SJCRH30 (cell line): Measurements from ENCODE around the gene TNNI3K. TPM values are rescaled to one million over a fixed set of nuclear protein-coding genes. Genes with fewer than 3 reads are reported as not detected.
A peak's percentile ranks its signal among the peaks of the same experiment; 100 is the strongest.

Experiments
- DNase-seq, 2 experiments: peaks; one replicate each; pipeline ENCODE4 v3.0.0-alpha.2; 2015 to 2020
- H3K27ac ChIP-seq: fragments of 250-450 bp; sonication (Bioruptor Pico); 2 replicates; pipeline ENCODE4 v1.5.1; 2020; ENCODE audit warnings: mild to moderate bottlenecking, moderate library complexity
- H3K27me3 ChIP-seq: fragments of 250-450 bp; sonication (Bioruptor Pico); 2 replicates; pipeline ENCODE4 v1.5.1; 2020; ENCODE audit warnings: mild to moderate bottlenecking, moderate library complexity
- H3K36me3 ChIP-seq: fragments of 250-450 bp; sonication (Bioruptor Pico); 2 replicates; pipeline ENCODE4 v1.5.1; 2020; ENCODE audit warnings: mild to moderate bottlenecking, moderate library complexity
- H3K4me1 ChIP-seq: fragments of 250-450 bp; sonication (Bioruptor Pico); 2 replicates; pipeline ENCODE4 v1.5.1; 2020; ENCODE audit warnings: mild to moderate bottlenecking, moderate library complexity
- H3K4me3 ChIP-seq: fragments of 250-450 bp; sonication (Bioruptor Pico); 2 replicates; pipeline ENCODE4 v1.5.1; 2020; ENCODE audit warnings: mild to moderate bottlenecking, moderate library complexity
- H3K9me3 ChIP-seq: fragments of 250-450 bp; sonication (Bioruptor Pico); replicated peaks from 2 replicates; pipeline ENCODE4 v1.5.1; 2020; ENCODE audit warnings: mild to moderate bottlenecking, moderate library complexity
- total RNA-seq: library from RNA; depleted of rRNA; stranded (reverse); fragments of >200 nt; shearing (Covaris generic); gene quantifications from 2 replicates; pipeline ENCODE4 v1.2.3, GENCODE V29; 2014

The TNNI3K gene
- total RNA-seq, 1 experiment from 2014 or later: not detected

- Histone ChIP-seq H3K9me3 (0 out of 2 replicates have a peak, but pooled peaks cover 2% of the 10 kb centered on the region), H3K27ac (no peak overlapping the region), H3K4me1 (no peaks in the 10 kb centered on the region), H3K4me3 (no peak overlapping the region), H3K27me3 (no peaks in the 10 kb centered on the region), H3K36me3 (no peaks in the 10 kb centered on the region)
- DNase-seq: peak; percentile 44 to 76
Measured at GRCh38 chr1:74504125-74504932, 269.1 kb downstream of the TNNI3K start.

GRCh38 chr1:74504933-74505512 is 269.8 kb downstream of the TNNI3K start:
- Histone ChIP-seq H3K4me1 (no peaks in the 10 kb centered on the region), H3K36me3 (no peaks in the 10 kb centered on the region), H3K9me3 (0 out of 2 replicates have a peak, but pooled peaks cover 2% of the 10 kb centered on the region), H3K4me3 (no peak overlapping the region), H3K27me3 (no peaks in the 10 kb centered on the region), H3K27ac (no peak overlapping the region)
- DNase-seq: no peak

- no peaks in the 10 kb centered on the region for H3K27me3 ChIP-seq
- 0 out of 2 replicates have a peak, but pooled peaks cover 2% of the 10 kb centered on the region for H3K9me3 ChIP-seq
- H3K4me3 ChIP-seq: no peak overlapping the region
- no peaks in the 10 kb centered on the region for H3K36me3 ChIP-seq
- no peaks in the 10 kb centered on the region for H3K4me1 ChIP-seq
- no peak for DNase-seq
- H3K27ac ChIP-seq: no peak overlapping the region
Measured at GRCh38 chr1:74505928-74506710, 270.9 kb downstream of the TNNI3K start.

GRCh38 chr1:74508449-74508848 is 273.3 kb downstream of the TNNI3K start:
- H3K9me3 ChIP-seq: no peaks in the 10 kb centered on the region
- H3K36me3 ChIP-seq: no peaks in the 10 kb centered on the region
- H3K27me3 ChIP-seq: no peaks in the 10 kb centered on the region
- DNase-seq: no peak
- no peak overlapping the region for H3K27ac ChIP-seq
- no peaks in the 10 kb centered on the region for H3K4me1 ChIP-seq
- no peak overlapping the region for H3K4me3 ChIP-seq

GRCh38 chr1:74512170-74512915 is 277.2 kb downstream of the TNNI3K start, which contains the start of gene LRRC53:
Gene LRRC53, minus strand, starts transcription at chr1:74512611. Its CDS starts 29,262 bp downstream, at chr1:74483349.
- no peaks in the 10 kb centered on the region for H3K27me3 ChIP-seq
- no peak within 1 kb of the TSS for H3K27ac ChIP-seq
- DNase-seq: no peak
- H3K4me3 ChIP-seq: no peak within 1 kb of the TSS
- H3K36me3 ChIP-seq: no peaks in the 10 kb centered on the region
- H3K4me1 ChIP-seq: no peaks in the 10 kb centered on the region
- H3K9me3 ChIP-seq: no peaks in the 10 kb centered on the region

- no peak overlapping the region for H3K4me3 ChIP-seq
- no peaks in the 10 kb centered on the region for H3K27me3 ChIP-seq
- no peaks in the 10 kb centered on the region for H3K9me3 ChIP-seq
- no peaks in the 10 kb centered on the region for H3K4me1 ChIP-seq
- H3K36me3 ChIP-seq: no peaks in the 10 kb centered on the region
- H3K27ac ChIP-seq: no peak overlapping the region
- no peak for DNase-seq
Measured at GRCh38 chr1:74513411-74514300, 278.5 kb downstream of the TNNI3K start.

GRCh38 chr1:74517599-74518051 is 282.4 kb downstream of the TNNI3K start:
- no peak overlapping the region for H3K27ac ChIP-seq
- H3K27me3 ChIP-seq: no peaks in the 10 kb centered on the region
- H3K4me1 ChIP-seq: peaks cover 9% of the 10 kb centered on the region
- H3K9me3 ChIP-seq: no peaks in the 10 kb centered on the region
- no peaks in the 10 kb centered on the region for H3K36me3 ChIP-seq
- DNase-seq: no peak
- H3K4me3 ChIP-seq: no peak overlapping the region

GRCh38 chr1:74522148-74522547 is 287.0 kb downstream of the TNNI3K start:
- H3K4me3 ChIP-seq: no peak overlapping the region
- no peak overlapping the region for H3K27ac ChIP-seq
- H3K36me3 ChIP-seq: no peaks in the 10 kb centered on the region
- no peaks in the 10 kb centered on the region for H3K27me3 ChIP-seq
- peak; percentile 43 to 64 for DNase-seq
- peaks cover 10% of the 10 kb centered on the region for H3K4me1 ChIP-seq
- H3K9me3 ChIP-seq: no peaks in the 10 kb centered on the region

- H3K4me3 ChIP-seq: no peak overlapping the region
- H3K27me3 ChIP-seq: no peaks in the 10 kb centered on the region
- H3K9me3 ChIP-seq: no peaks in the 10 kb centered on the region
- H3K36me3 ChIP-seq: no peaks in the 10 kb centered on the region
- no peak overlapping the region for H3K27ac ChIP-seq
- peaks cover 10% of the 10 kb centered on the region for H3K4me1 ChIP-seq
- DNase-seq: no peak
Measured at GRCh38 chr1:74523873-74524480, 288.8 kb downstream of the TNNI3K start.

- Histone ChIP-seq H3K4me3 (no peak overlapping the region), H3K36me3 (no peaks in the 10 kb centered on the region), H3K4me1 (peaks cover 8% of the 10 kb centered on the region), H3K9me3 (no peaks in the 10 kb centered on the region), H3K27ac (no peak overlapping the region), H3K27me3 (no peaks in the 10 kb centered on the region)
- DNase-seq: no peak
Measured at GRCh38 chr1:74526708-74527107, 291.5 kb downstream of the TNNI3K start.

GRCh38 chr1:74528123-74528522 is 292.9 kb downstream of the TNNI3K start:
- no peak overlapping the region for H3K4me3 ChIP-seq
- no peaks in the 10 kb centered on the region for H3K36me3 ChIP-seq
- H3K27ac ChIP-seq: no peak overlapping the region
- no peaks in the 10 kb centered on the region for H3K4me1 ChIP-seq
- DNase-seq: no peak
- no peaks in the 10 kb centered on the region for H3K27me3 ChIP-seq
- H3K9me3 ChIP-seq: no peaks in the 10 kb centered on the region

- Histone ChIP-seq H3K27ac (no peak overlapping the region), H3K27me3 (no peaks in the 10 kb centered on the region), H3K4me1 (peaks cover 9% of the 10 kb centered on the region), H3K36me3 (no peaks in the 10 kb centered on the region), H3K4me3 (no peak overlapping the region), H3K9me3 (no peaks in the 10 kb centered on the region)
- no peak for DNase-seq
Measured at GRCh38 chr1:74530892-74531291, 295.7 kb downstream of the TNNI3K start.

GRCh38 chr1:74531796-74532195 is 296.6 kb downstream of the TNNI3K start:
- Histone ChIP-seq H3K9me3 (no peaks in the 10 kb centered on the region), H3K4me3 (no peak overlapping the region), H3K36me3 (no peaks in the 10 kb centered on the region), H3K27ac (no peak overlapping the region), H3K27me3 (no peaks in the 10 kb centered on the region), H3K4me1 (peaks cover 13% of the 10 kb centered on the region)
- DNase-seq: no peak
